ENCODE data around the gene VSIG1. TPM values are rescaled to one million over a fixed set of nuclear protein-coding genes. Genes with fewer than 3 reads are reported as not detected.

VSIG1 gene
- total and polyA plus RNA-seq, 4 donors: not detected

GRCh38 chrX:108055546-108055945 lies 10.7 kb downstream of the VSIG1 start:
- no peaks in the 10 kb centered on the region for H3K4me1 ChIP-seq (ENCODE audit: control insufficient read depth in 4 of 4, insufficient read depth in 4 of 4, low read length in 3 of 4)
- H3K9me3 ChIP-seq (ENCODE audit: control insufficient read depth in 4 of 4, low read length in 3 of 4): no peaks in the 10 kb centered on the region
- H3K27me3 ChIP-seq (ENCODE audit: control insufficient read depth in 4 of 4, insufficient read depth in 4 of 4, low read length in 3 of 4): peaks cover 0 to 4% (median 0%) of the 10 kb centered on the region in 4 donors
- no peak overlapping the region for H3K4me3 ChIP-seq (ENCODE audit: low read depth in 1 of 3, low read length in 3 of 3)
- H3K9ac ChIP-seq (ENCODE audit: low read depth in 1 of 2, low read length in 2 of 2): no peak overlapping the region
- TF ChIP-seq ATF3 (IDR thresholded peaks at IDR 0.05) (no peak), RXRA (IDR thresholded peaks at IDR 0.05) (no peak), RAD21 (IDR thresholded peaks at IDR 0.05) (no peak), MAX (IDR thresholded peaks at IDR 0.05) (no peak), EGR1 (IDR thresholded peaks at IDR 0.05; ENCODE audit: low read depth in 2 of 2) (no peak), HNF4G (IDR thresholded peaks at IDR 0.05) (no peak), HNF4A (conservative IDR thresholded peaks at IDR 0.05) (no peak), FOXA2 (IDR thresholded peaks at IDR 0.05) (no peak), ZBTB33 (IDR thresholded peaks at IDR 0.05) (no peak), NR2F2 (IDR thresholded peaks at IDR 0.05) (no peak), FOXA1 (IDR thresholded peaks at IDR 0.05) (no peak), CTCF (IDR thresholded peaks at IDR 0.05; ENCODE audit: low read depth, low read length, missing input control) (no peak), YY1 (IDR thresholded peaks at IDR 0.05) (no peak), REST (IDR thresholded peaks at IDR 0.05) (no peak), SP1 (IDR thresholded peaks at IDR 0.05) (no peak), GABPA (IDR thresholded peaks at IDR 0.05 in 1 of 2, conservative IDR thresholded peaks at IDR 0.05 in 1 of 2) (no peak), JUND (IDR thresholded peaks at IDR 0.05) (no peak), TAF1 (conservative IDR thresholded peaks at IDR 0.05) (no peak)
- no peaks in the 10 kb centered on the region for H3K36me3 ChIP-seq (ENCODE audit: control insufficient read depth in 4 of 4, insufficient read depth in 3 of 4, low read depth in 1 of 4, low read length in 3 of 4)
- no peak for DNase-seq (ENCODE audit: low spot score)
- H3K27ac ChIP-seq (ENCODE audit: low read depth in 1 of 2, low read length in 2 of 2): no peak overlapping the region

All from liver (tissue), 9 donors.